ENCODE measurements around the gene ITLN1. TPM values are rescaled to one million over a fixed set of nuclear protein-coding genes. Genes with fewer than 3 reads are reported as not detected.
"Not testable (repeated sequence)": the region's sequence is repeated elsewhere in the genome, so short reads cannot be mapped to it uniquely, and the experiment has no call there.

The ITLN1 gene
- total RNA-seq (not detected), polyA plus RNA-seq (not detected)

- ChIA-PET CTCF (interaction anchor here (0.8 to 1.4 kb wide), 4 partner anchors 20 to 66 kb away, joined by 4 read pairs; no protein-coding TSS in a partner anchor), POLR2A (no interaction called here)
- no peaks in the 10 kb centered on the region for H3K9me3 ChIP-seq (ENCODE audit: low read length)
- no peak within 1 kb of the TSS for H3K4me3 ChIP-seq (ENCODE audit: low read length)
- DNase-seq: no peak
- Mint-ChIP-seq H3K27me3 (peaks cover 3 to 4% of the 10 kb centered on the region in 2 donors), H3K9me3 (no peaks in the 10 kb centered on the region), H3K27ac (peak within 1 kb of the TSS in 2 of 8 donors; percentile 77 to 80), H3K4me1 (peaks cover 0 to 15% (median 0%) of the 10 kb centered on the region in 3 donors), H3K36me3 (no peaks in the 10 kb centered on the region), H3K4me3 (peak within 1 kb of the TSS in 1 of 7 donors; percentile 48)
- H3K27me3 ChIP-seq (ENCODE audit: insufficient read depth, low read length, poor library complexity, severe bottlenecking): peaks cover 5% of the 10 kb centered on the region
- no peaks in the 10 kb centered on the region for H3K36me3 ChIP-seq (ENCODE audit: insufficient read depth, low read length)
- H3K4me1 ChIP-seq (ENCODE audit: insufficient read depth, low read length): no peaks in the 10 kb centered on the region
- H3K27ac ChIP-seq (ENCODE audit: low read depth, low read length): no peak within 1 kb of the TSS
Measured at GRCh38 chr1:160885042-160885441, at the start of gene ITLN1. TSS of gene ITLN1 (minus strand) at chr1:160885180. CDS start at chr1:160884877, 303 bp downstream.

DNA sequence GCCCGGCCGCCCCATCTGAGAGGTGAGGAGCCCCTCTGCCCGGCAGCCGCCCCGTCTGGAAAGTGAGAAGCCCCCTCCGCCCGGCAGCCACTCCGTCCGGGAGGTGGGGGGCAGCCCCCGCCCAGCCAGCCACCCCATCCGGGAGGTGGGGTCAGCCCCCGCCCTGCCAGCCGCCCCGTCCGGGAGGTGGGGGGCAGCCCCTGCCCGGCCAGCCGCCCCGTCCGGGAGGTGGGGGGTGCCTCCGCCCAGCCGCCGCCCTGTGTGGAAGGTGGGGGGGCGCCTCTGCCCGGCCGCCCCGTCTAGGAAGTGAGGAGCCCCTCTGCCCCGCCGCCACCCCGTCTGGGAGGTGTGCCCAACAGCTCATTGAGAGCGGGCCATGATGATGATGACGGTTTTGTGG, 48.3 kb upstream of the ITLN1 start:
- H3K27me3 Mint-ChIP-seq; H3K4me1 Mint-ChIP-seq; H3K9me3 ChIP-seq (ENCODE audit: low read length); H3K27ac Mint-ChIP-seq; H3K27me3 ChIP-seq (ENCODE audit: insufficient read depth, low read length, poor library complexity, severe bottlenecking); H3K4me3 ChIP-seq (ENCODE audit: low read length); H3K36me3 Mint-ChIP-seq; H3K4me3 Mint-ChIP-seq; H3K36me3 ChIP-seq (ENCODE audit: insufficient read depth, low read length); POLR2A ChIA-PET; H3K9me3 Mint-ChIP-seq; DNase-seq; H3K27ac ChIP-seq (ENCODE audit: low read depth, low read length); CTCF ChIA-PET; H3K4me1 ChIP-seq (ENCODE audit: insufficient read depth, low read length): not testable (repeated sequence)

DNA sequence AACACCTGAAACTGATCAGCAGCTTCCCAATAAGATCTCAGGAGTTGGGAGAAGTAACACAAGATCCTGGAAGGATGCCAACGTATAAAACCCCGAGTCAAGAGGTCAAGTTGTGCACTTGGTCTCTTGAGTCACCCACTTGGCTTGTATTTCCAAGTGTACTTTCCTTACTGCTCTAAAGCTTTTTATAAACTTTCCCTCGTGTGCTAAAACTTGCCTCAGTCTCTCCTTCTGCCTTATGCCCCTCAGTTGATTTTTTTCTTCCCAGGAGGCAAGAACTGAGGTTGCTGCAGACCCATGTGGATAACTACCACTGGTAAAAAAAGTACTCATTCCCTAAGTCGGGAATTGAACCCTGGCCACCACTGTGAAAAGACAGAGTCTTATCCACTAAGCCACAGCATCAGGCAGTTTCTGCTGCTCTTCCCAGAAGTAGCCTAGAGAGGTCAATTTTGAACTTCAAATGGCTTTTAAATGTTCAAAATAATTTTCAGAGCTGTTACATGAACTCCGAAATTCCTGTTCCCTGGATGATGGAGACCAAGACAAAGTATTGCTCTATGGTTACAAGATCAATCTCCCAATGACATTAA, 40.8 kb upstream of the ITLN1 start:
- H3K9me3 Mint-ChIP-seq: peaks cover 0 to 8% (median 2%) of the 10 kb centered on the region in 5 donors
- Histone ChIP-seq H3K27ac (ENCODE audit: low read depth, low read length) (no peak overlapping the region), H3K27me3 (ENCODE audit: insufficient read depth, low read length, poor library complexity, severe bottlenecking) (no peaks in the 10 kb centered on the region), H3K9me3 (ENCODE audit: low read length) (no peaks in the 10 kb centered on the region), H3K4me3 (ENCODE audit: low read length) (no peak overlapping the region), H3K36me3 (ENCODE audit: insufficient read depth, low read length) (no peaks in the 10 kb centered on the region), H3K4me1 (ENCODE audit: insufficient read depth, low read length) (no peaks in the 10 kb centered on the region)
- peaks cover 0 to 4% (median 0%) of the 10 kb centered on the region in 3 donors for H3K4me1 Mint-ChIP-seq
- no peak overlapping the region for H3K27ac Mint-ChIP-seq
- DNase-seq: no peak
- POLR2A ChIA-PET: interaction anchor here (0.5 kb wide), 1 partner anchor 40 kb away, joined by 5 read pairs; no protein-coding TSS in a partner anchor
- peaks cover 0 to 20% (median 0%) of the 10 kb centered on the region in 3 donors for H3K36me3 Mint-ChIP-seq
- H3K27me3 Mint-ChIP-seq: peaks cover 3 to 4% of the 10 kb centered on the region in 2 donors
- CTCF ChIA-PET: no interaction called here
- no peak overlapping the region for H3K4me3 Mint-ChIP-seq

DNA sequence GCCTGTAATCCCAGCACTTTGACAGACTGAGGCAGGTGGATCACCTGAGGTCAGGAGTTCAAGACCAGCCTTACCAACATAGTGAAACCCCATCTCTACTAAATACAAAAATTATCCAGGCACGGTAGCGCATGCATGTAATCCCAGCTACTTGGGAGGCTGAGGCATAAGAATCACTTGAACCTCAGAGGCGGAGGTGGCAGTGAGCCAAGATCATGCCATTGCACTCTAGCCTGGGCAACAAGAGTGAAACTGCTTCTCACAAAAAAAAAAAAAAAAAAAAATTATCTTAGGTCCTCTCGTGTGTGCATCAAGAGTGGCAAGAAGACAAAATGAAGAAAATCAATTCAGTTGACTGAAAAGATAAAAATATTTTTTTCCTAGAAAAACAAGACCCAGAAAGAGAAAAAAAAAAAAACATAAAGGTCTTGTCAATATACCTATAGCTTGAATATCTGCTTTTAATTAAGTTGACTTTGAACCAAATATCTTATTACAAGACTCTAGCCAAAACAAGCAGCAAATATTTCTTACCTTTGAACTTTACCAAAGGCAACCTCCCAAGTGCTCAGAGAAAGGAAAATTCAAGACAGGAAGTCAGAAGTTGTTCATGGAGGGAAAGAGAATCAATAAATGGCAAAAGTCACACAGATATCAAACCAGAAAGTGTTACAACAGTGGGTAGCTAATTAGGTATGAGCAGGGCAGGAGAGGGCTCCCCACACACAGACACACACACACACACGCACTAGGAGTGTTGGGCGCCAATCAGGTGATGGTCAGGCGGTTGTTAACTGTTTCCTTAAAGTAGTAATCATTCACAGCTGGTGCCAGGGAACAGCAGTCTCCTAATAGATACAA, 40.0 kb upstream of the ITLN1 start:
- H3K27me3 Mint-ChIP-seq: peaks cover 3 to 4% of the 10 kb centered on the region in 2 donors
- H3K4me3 Mint-ChIP-seq: no peak overlapping the region
- H3K4me3 ChIP-seq (ENCODE audit: low read length): no peak overlapping the region
- peaks cover 0 to 4% (median 0%) of the 10 kb centered on the region in 3 donors for H3K4me1 Mint-ChIP-seq
- no peaks in the 10 kb centered on the region for H3K27me3 ChIP-seq (ENCODE audit: insufficient read depth, low read length, poor library complexity, severe bottlenecking)
- H3K27ac ChIP-seq (ENCODE audit: low read depth, low read length): no peak overlapping the region
- DNase-seq: no peak
- H3K36me3 Mint-ChIP-seq: peaks cover 0 to 22% (median 0%) of the 10 kb centered on the region in 3 donors
- H3K4me1 ChIP-seq (ENCODE audit: insufficient read depth, low read length): no peaks in the 10 kb centered on the region
- no peaks in the 10 kb centered on the region for H3K9me3 ChIP-seq (ENCODE audit: low read length)
- no peaks in the 10 kb centered on the region for H3K36me3 ChIP-seq (ENCODE audit: insufficient read depth, low read length)
- CTCF ChIA-PET: interaction anchor here (0.6 to 0.9 kb wide), 2 partner anchors 27 to 45 kb away, joined by 3 to 4 read pairs; no protein-coding TSS in a partner anchor
- H3K9me3 Mint-ChIP-seq: peaks cover 0 to 8% (median 2%) of the 10 kb centered on the region in 5 donors
- POLR2A ChIA-PET: interaction anchor here (0.5 kb wide), 1 partner anchor 41 kb away, joined by 5 read pairs; no protein-coding TSS in a partner anchor
- H3K27ac Mint-ChIP-seq: no peak overlapping the region

DNA sequence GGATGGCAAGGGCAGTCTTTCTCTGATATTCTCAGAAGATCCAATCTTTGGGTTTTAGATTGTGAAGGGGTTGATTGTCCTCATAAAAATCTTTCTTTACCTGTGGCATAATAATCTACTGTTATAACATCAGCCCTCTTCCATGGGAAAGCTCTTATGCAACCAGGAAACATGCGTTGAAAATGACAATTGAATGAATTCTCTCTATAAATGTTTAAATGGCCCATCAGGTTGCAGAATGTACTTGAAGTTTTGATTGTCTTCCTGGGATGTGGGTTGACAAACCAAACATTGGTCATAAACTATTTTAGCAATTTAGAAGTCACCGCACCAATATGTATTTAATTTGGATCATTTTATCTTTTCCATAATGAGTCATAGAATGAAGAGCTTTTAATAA, 31.7 kb upstream of the ITLN1 start:
- Histone ChIP-seq H3K27ac (ENCODE audit: low read depth, low read length) (no peak overlapping the region), H3K27me3 (ENCODE audit: insufficient read depth, low read length, poor library complexity, severe bottlenecking) (no peaks in the 10 kb centered on the region), H3K36me3 (ENCODE audit: insufficient read depth, low read length) (no peaks in the 10 kb centered on the region), H3K9me3 (ENCODE audit: low read length) (no peaks in the 10 kb centered on the region), H3K4me1 (ENCODE audit: insufficient read depth, low read length) (no peaks in the 10 kb centered on the region), H3K4me3 (ENCODE audit: low read length) (no peak overlapping the region)
- no peaks in the 10 kb centered on the region for H3K4me1 Mint-ChIP-seq
- DNase-seq: no peak
- ChIA-PET POLR2A (no interaction called here), CTCF (interaction anchor here (1.2 to 1.6 kb wide), 2 partner anchors 8 to 120 kb away, joined by 3 to 4 read pairs; no protein-coding TSS in a partner anchor)
- H3K9me3 Mint-ChIP-seq: peaks cover 0 to 3% (median 0%) of the 10 kb centered on the region in 5 donors
- peaks cover 4 to 23% of the 10 kb centered on the region in 2 donors for H3K27me3 Mint-ChIP-seq
- H3K36me3 Mint-ChIP-seq: peaks cover 0 to 11% (median 0%) of the 10 kb centered on the region in 3 donors
- no peak overlapping the region for H3K27ac Mint-ChIP-seq
- H3K4me3 Mint-ChIP-seq: no peak overlapping the region

GRCh38 chr1:160913229-160913628, 28.2 kb upstream of the ITLN1 start:
- H3K4me1 ChIP-seq (ENCODE audit: insufficient read depth, low read length); H3K36me3 Mint-ChIP-seq; H3K9me3 ChIP-seq (ENCODE audit: low read length); H3K27ac ChIP-seq (ENCODE audit: low read depth, low read length); H3K27ac Mint-ChIP-seq; DNase-seq; H3K36me3 ChIP-seq (ENCODE audit: insufficient read depth, low read length); CTCF ChIA-PET; H3K4me3 ChIP-seq (ENCODE audit: low read length); POLR2A ChIA-PET; H3K9me3 Mint-ChIP-seq; H3K4me3 Mint-ChIP-seq; H3K27me3 ChIP-seq (ENCODE audit: insufficient read depth, low read length, poor library complexity, severe bottlenecking); H3K4me1 Mint-ChIP-seq: not testable (repeated sequence)
- H3K27me3 Mint-ChIP-seq: peaks cover 2 to 11% of the 10 kb centered on the region in 2 donors

- no peak for DNase-seq
- peaks cover 0 to 5% of the 10 kb centered on the region in 2 donors for H3K27me3 Mint-ChIP-seq
- no peak overlapping the region for H3K4me3 ChIP-seq (ENCODE audit: low read length)
- H3K9me3 Mint-ChIP-seq: no peaks in the 10 kb centered on the region
- no peaks in the 10 kb centered on the region for H3K9me3 ChIP-seq (ENCODE audit: low read length)
- H3K27me3 ChIP-seq (ENCODE audit: insufficient read depth, low read length, poor library complexity, severe bottlenecking): no peaks in the 10 kb centered on the region
- no peak overlapping the region for H3K27ac Mint-ChIP-seq
- ChIA-PET CTCF (no interaction called here), POLR2A (no interaction called here)
- H3K4me3 Mint-ChIP-seq: no peak overlapping the region
- no peaks in the 10 kb centered on the region for H3K36me3 ChIP-seq (ENCODE audit: insufficient read depth, low read length)
- H3K36me3 Mint-ChIP-seq: peaks cover 0 to 5% (median 0%) of the 10 kb centered on the region in 3 donors
- no peak overlapping the region for H3K27ac ChIP-seq (ENCODE audit: low read depth, low read length)
- no peaks in the 10 kb centered on the region for H3K4me1 Mint-ChIP-seq
- no peaks in the 10 kb centered on the region for H3K4me1 ChIP-seq (ENCODE audit: insufficient read depth, low read length)
Measured at GRCh38 chr1:160911925-160912324, 26.9 kb upstream of the ITLN1 start.

DNA sequence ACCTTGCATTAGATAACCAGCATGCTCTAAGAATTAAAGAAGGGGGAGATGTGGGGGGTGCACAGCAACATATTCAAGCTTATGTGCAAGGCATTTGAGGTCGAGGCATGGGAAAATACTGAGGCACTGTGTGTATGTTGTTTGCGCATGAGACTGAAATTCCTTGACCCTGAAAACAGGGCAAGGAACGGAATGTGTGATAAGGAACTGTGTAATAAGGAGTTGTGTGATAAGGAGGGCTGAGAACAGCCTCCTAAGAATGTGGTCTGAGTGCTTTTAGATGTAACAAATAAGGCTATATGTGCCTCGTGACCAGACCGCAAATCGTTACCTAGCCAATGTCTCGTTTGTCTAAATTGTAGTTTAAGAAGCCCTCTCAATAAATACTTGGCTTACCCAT, 26.5 kb upstream of the ITLN1 start:
- Histone ChIP-seq H3K36me3 (ENCODE audit: insufficient read depth, low read length) (no peaks in the 10 kb centered on the region), H3K9me3 (ENCODE audit: low read length) (no peaks in the 10 kb centered on the region), H3K27ac (ENCODE audit: low read depth, low read length) (no peak overlapping the region), H3K27me3 (ENCODE audit: insufficient read depth, low read length, poor library complexity, severe bottlenecking) (no peaks in the 10 kb centered on the region), H3K4me1 (ENCODE audit: insufficient read depth, low read length) (no peaks in the 10 kb centered on the region), H3K4me3 (ENCODE audit: low read length) (no peak overlapping the region)
- DNase-seq: no peak
- no peak overlapping the region for H3K27ac Mint-ChIP-seq
- CTCF ChIA-PET: no interaction called here
- H3K27me3 Mint-ChIP-seq: peaks cover 0 to under 1% of the 10 kb centered on the region in 2 donors
- H3K9me3 Mint-ChIP-seq: no peaks in the 10 kb centered on the region
- no peaks in the 10 kb centered on the region for H3K4me1 Mint-ChIP-seq
- H3K4me3 Mint-ChIP-seq: no peak overlapping the region
- POLR2A ChIA-PET: no interaction called here
- H3K36me3 Mint-ChIP-seq: peaks cover 0 to 5% (median 0%) of the 10 kb centered on the region in 3 donors
